DND-41 (cell line): Measurements from ENCODE around the gene GTF3C2.
"Not testable (repeated sequence)": the region's sequence is repeated elsewhere in the genome, so short reads cannot be mapped to it uniquely, and the experiment has no call there.

ENCODE experiments used
- CTCF ChIP-seq: IDR thresholded peaks from 2 replicates; pipeline ENCODE4 v1.5.1; 2012; ENCODE audit warnings: borderline replicate concordance, low read length, moderate library complexity, mild to moderate bottlenecking; ENCODE audit not compliant: poor library complexity, severe bottlenecking; ENCODE audit errors: extremely low read depth
- EZH2 ChIP-seq: IDR thresholded peaks from 3 replicates; pipeline ENCODE4 v1.6.1; 2012; ENCODE audit warnings: borderline replicate concordance, low read depth, mild to moderate bottlenecking, moderate library complexity, low read length, inconsistent platforms; ENCODE audit not compliant: severe bottlenecking

- TF ChIP-seq CTCF, EZH2: not testable (repeated sequence)
Observed at GRCh38 chr2:27319839-27320238, 36.7 kb downstream of the GTF3C2 start.
